ENCODE results near the gene MAPK4.

The MAPK4 gene

GRCh38 chr18:50750546-50750945 is 190.7 kb downstream of the MAPK4 start:
- no peak for TF ChIP-seq FOXA1 (IDR thresholded peaks at IDR 0.05)
- TF ChIP-seq BHLHE40 (IDR thresholded peaks at IDR 0.05; ENCODE audit: borderline replicate concordance): no peak
- no peak for TF ChIP-seq SP1 (IDR thresholded peaks at IDR 0.05)
- no peak for TF ChIP-seq NFRKB (IDR thresholded peaks at IDR 0.05)
- no peak for TF ChIP-seq HDGF (IDR thresholded peaks at IDR 0.05; ENCODE audit: borderline replicate concordance)
- no peak for TF ChIP-seq LEF1 (IDR thresholded peaks at IDR 0.05; ENCODE audit: borderline replicate concordance)
- no peak for TF ChIP-seq ZNF384 (IDR thresholded peaks at IDR 0.05)
- no peak for TF ChIP-seq PKNOX1 (IDR thresholded peaks at IDR 0.05)
- no peak for TF ChIP-seq TARDBP (IDR thresholded peaks at IDR 0.05)
- TF ChIP-seq FOXK2 (IDR thresholded peaks at IDR 0.05): no peak
- TF ChIP-seq ARNT (IDR thresholded peaks at IDR 0.05): no peak
- TF ChIP-seq L3MBTL2 (conservative IDR thresholded peaks at IDR 0.05): no peak
- no peak for TF ChIP-seq FOXM1 (IDR thresholded peaks at IDR 0.05; ENCODE audit: borderline replicate concordance)
- no peak for TF ChIP-seq CTBP1 (IDR thresholded peaks at IDR 0.05; ENCODE audit: borderline replicate concordance)
- no peak for TF ChIP-seq ELF4 (IDR thresholded peaks at IDR 0.05)
- no peak for TF ChIP-seq SUZ12 (IDR thresholded peaks at IDR 0.05)
- POLR2A ChIA-PET: no interaction called here

GRCh38 chr18:50751490-50751889 is 191.6 kb downstream of the MAPK4 start:
- POLR2A ChIA-PET: interaction anchor here (0.8 kb wide), 1 partner anchor 34 kb away, joined by 3 read pairs; no protein-coding TSS in a partner anchor
- CTCF ChIA-PET: no interaction called here
- TF ChIP-seq CTBP1 (IDR thresholded peaks at IDR 0.05; ENCODE audit: borderline replicate concordance) (no peak), HDGF (IDR thresholded peaks at IDR 0.05; ENCODE audit: borderline replicate concordance) (no peak), NFRKB (IDR thresholded peaks at IDR 0.05) (no peak), FOXM1 (IDR thresholded peaks at IDR 0.05; ENCODE audit: borderline replicate concordance) (no peak), ZNF384 (IDR thresholded peaks at IDR 0.05) (no peak), LEF1 (IDR thresholded peaks at IDR 0.05; ENCODE audit: borderline replicate concordance) (no peak), FOXA1 (IDR thresholded peaks at IDR 0.05) (no peak), BHLHE40 (IDR thresholded peaks at IDR 0.05; ENCODE audit: borderline replicate concordance) (no peak), SP1 (IDR thresholded peaks at IDR 0.05) (no peak), FOXK2 (IDR thresholded peaks at IDR 0.05) (no peak), ARNT (IDR thresholded peaks at IDR 0.05) (no peak)
- no peak for DNase-seq (ENCODE audit: extremely low spot score)

More at GRCh38 chr18:50750546-50750945, 190.7 kb downstream of the MAPK4 start:
- CTCF ChIA-PET: no interaction called here
- DNase-seq (ENCODE audit: extremely low spot score): no peak

GRCh38 chr18:50751947-50752346 is 192.1 kb downstream of the MAPK4 start:
- ChIA-PET CTCF (no interaction called here), POLR2A (interaction anchor here (0.8 kb wide), 1 partner anchor 33 kb away, joined by 3 read pairs; no protein-coding TSS in a partner anchor)
- no peak for DNase-seq (ENCODE audit: extremely low spot score)
- TF ChIP-seq SUZ12 (IDR thresholded peaks at IDR 0.05): no peak
- TF ChIP-seq BHLHE40 (IDR thresholded peaks at IDR 0.05; ENCODE audit: borderline replicate concordance): no peak
- TF ChIP-seq FOXM1 (IDR thresholded peaks at IDR 0.05; ENCODE audit: borderline replicate concordance): no peak

- TF ChIP-seq SUZ12 (IDR thresholded peaks at IDR 0.05): no peak
- TF ChIP-seq ARNT (IDR thresholded peaks at IDR 0.05): no peak
- TF ChIP-seq NFRKB (IDR thresholded peaks at IDR 0.05): no peak
- no peak for TF ChIP-seq TARDBP (IDR thresholded peaks at IDR 0.05)
- TF ChIP-seq ELF4 (IDR thresholded peaks at IDR 0.05): no peak
- TF ChIP-seq HDGF (IDR thresholded peaks at IDR 0.05; ENCODE audit: borderline replicate concordance): no peak
- no peak for TF ChIP-seq FOXM1 (IDR thresholded peaks at IDR 0.05; ENCODE audit: borderline replicate concordance)
- TF ChIP-seq SP1 (IDR thresholded peaks at IDR 0.05): no peak
- no peak for TF ChIP-seq FOXK2 (IDR thresholded peaks at IDR 0.05)
- TF ChIP-seq L3MBTL2 (conservative IDR thresholded peaks at IDR 0.05): no peak
- TF ChIP-seq PKNOX1 (IDR thresholded peaks at IDR 0.05): no peak
- TF ChIP-seq FOXA1 (IDR thresholded peaks at IDR 0.05): no peak
- no peak for TF ChIP-seq LEF1 (IDR thresholded peaks at IDR 0.05; ENCODE audit: borderline replicate concordance)
- TF ChIP-seq CTBP1 (IDR thresholded peaks at IDR 0.05; ENCODE audit: borderline replicate concordance): no peak
- TF ChIP-seq BHLHE40 (IDR thresholded peaks at IDR 0.05; ENCODE audit: borderline replicate concordance): no peak
- no peak for TF ChIP-seq ZNF384 (IDR thresholded peaks at IDR 0.05)
- ChIA-PET CTCF (no interaction called here), POLR2A (no interaction called here)
- DNase-seq (ENCODE audit: extremely low spot score): no peak
Observed at GRCh38 chr18:50753311-50753710, 193.4 kb downstream of the MAPK4 start.

- no peak for DNase-seq (ENCODE audit: extremely low spot score)
- POLR2A ChIA-PET: no interaction called here
- CTCF ChIA-PET: interaction anchor here (0.5 kb wide), 1 partner anchor 1563 kb away, joined by 3 read pairs; no protein-coding TSS in a partner anchor
- TF ChIP-seq FOXK2 (IDR thresholded peaks at IDR 0.05) (no peak), NFRKB (IDR thresholded peaks at IDR 0.05) (no peak), TARDBP (IDR thresholded peaks at IDR 0.05) (no peak), ELF4 (IDR thresholded peaks at IDR 0.05) (no peak), LEF1 (IDR thresholded peaks at IDR 0.05; ENCODE audit: borderline replicate concordance) (no peak), L3MBTL2 (conservative IDR thresholded peaks at IDR 0.05) (no peak), HDGF (IDR thresholded peaks at IDR 0.05; ENCODE audit: borderline replicate concordance) (no peak), CTBP1 (IDR thresholded peaks at IDR 0.05; ENCODE audit: borderline replicate concordance) (no peak), ARNT (IDR thresholded peaks at IDR 0.05) (no peak), FOXM1 (IDR thresholded peaks at IDR 0.05; ENCODE audit: borderline replicate concordance) (no peak), SUZ12 (IDR thresholded peaks at IDR 0.05) (no peak), FOXA1 (IDR thresholded peaks at IDR 0.05) (no peak), SP1 (IDR thresholded peaks at IDR 0.05) (no peak), PKNOX1 (IDR thresholded peaks at IDR 0.05) (no peak), BHLHE40 (IDR thresholded peaks at IDR 0.05; ENCODE audit: borderline replicate concordance) (no peak), ZNF384 (IDR thresholded peaks at IDR 0.05) (no peak)
Observed at GRCh38 chr18:50754297-50754696, 194.4 kb downstream of the MAPK4 start.

- no peak for TF ChIP-seq L3MBTL2 (conservative IDR thresholded peaks at IDR 0.05)
- TF ChIP-seq ZNF384 (IDR thresholded peaks at IDR 0.05): no peak
- no peak for TF ChIP-seq SUZ12 (IDR thresholded peaks at IDR 0.05)
- TF ChIP-seq NFRKB (IDR thresholded peaks at IDR 0.05): no peak
- no peak for TF ChIP-seq FOXK2 (IDR thresholded peaks at IDR 0.05)
- TF ChIP-seq FOXM1 (IDR thresholded peaks at IDR 0.05; ENCODE audit: borderline replicate concordance): no peak
- TF ChIP-seq TARDBP (IDR thresholded peaks at IDR 0.05): no peak
- no peak for TF ChIP-seq FOXA1 (IDR thresholded peaks at IDR 0.05)
- no peak for TF ChIP-seq PKNOX1 (IDR thresholded peaks at IDR 0.05)
- no peak for TF ChIP-seq CTBP1 (IDR thresholded peaks at IDR 0.05; ENCODE audit: borderline replicate concordance)
- TF ChIP-seq SP1 (IDR thresholded peaks at IDR 0.05): no peak
- no peak for TF ChIP-seq HDGF (IDR thresholded peaks at IDR 0.05; ENCODE audit: borderline replicate concordance)
- no peak for TF ChIP-seq LEF1 (IDR thresholded peaks at IDR 0.05; ENCODE audit: borderline replicate concordance)
- TF ChIP-seq ELF4 (IDR thresholded peaks at IDR 0.05): no peak
- no peak for TF ChIP-seq ARNT (IDR thresholded peaks at IDR 0.05)
- no peak for TF ChIP-seq BHLHE40 (IDR thresholded peaks at IDR 0.05; ENCODE audit: borderline replicate concordance)
- ChIA-PET CTCF (no interaction called here), POLR2A (no interaction called here)
- DNase-seq (ENCODE audit: extremely low spot score): no peak
Observed at GRCh38 chr18:50757358-50757757, 197.5 kb downstream of the MAPK4 start.

Data from HEK293T (cell line).